Fibroblast of lung (primary cell): ENCODE measurements around the gene CYP27B1. TPM values are rescaled to one million over a fixed set of nuclear protein-coding genes. Genes with fewer than 3 reads are reported as not detected.

ENCODE experiments used
- DNase-seq, 2 donors: peaks; one replicate each; pipeline versions ENCODE4 v3.0.0 to v3.0.0-alpha.2; 2010; ENCODE audit warnings: low read depth in 2 of 2
- H2AFZ ChIP-seq: 2 replicates; pipeline ENCODE4 v1.5.1; 2012; ENCODE audit warnings: low read length, control low read depth, inconsistent platforms
- H3K27ac ChIP-seq: 2 replicates; pipeline ENCODE4 v1.5.1; 2011; ENCODE audit warnings: low read length, control low read depth; ENCODE audit not compliant: insufficient read depth
- H3K27me3 ChIP-seq: 2 replicates; pipeline ENCODE4 v1.5.1; 2011; ENCODE audit warnings: mild to moderate bottlenecking, low read length; ENCODE audit not compliant: control insufficient read depth, insufficient read depth
- H3K36me3 ChIP-seq: 2 replicates; pipeline ENCODE4 v1.5.1; 2011; ENCODE audit warnings: low read length; ENCODE audit not compliant: control insufficient read depth, insufficient read depth
- H3K4me1 ChIP-seq: 2 replicates; pipeline ENCODE4 v1.5.1; 2011; ENCODE audit warnings: low read length; ENCODE audit not compliant: control insufficient read depth, insufficient read depth; ENCODE audit errors: extremely low read depth
- H3K4me2 ChIP-seq: 2 replicates; pipeline ENCODE4 v1.5.1; 2011; ENCODE audit warnings: low read length, control low read depth; ENCODE audit not compliant: insufficient read depth; ENCODE audit errors: extremely low read depth
- H3K4me3 ChIP-seq, 4 experiments: fragments of 200-600 bp in 1 of 4; sonication (generic) in 1 of 4; replicated peaks in 1 of 4; 2 replicates each; pipeline ENCODE4 v1.5.1; 2011 to 2016; ENCODE audit warnings: low read length in 4 of 4, low read depth in 3 of 4, mild to moderate bottlenecking in 3 of 4, control low read depth in 2 of 4, inconsistent platforms in 1 of 4, mixed read lengths in 1 of 4; ENCODE audit not compliant: insufficient read depth in 1 of 4; ENCODE audit errors: control extremely low read depth in 1 of 4
- H3K79me2 ChIP-seq: 2 replicates; pipeline ENCODE4 v1.5.1; 2012; ENCODE audit warnings: mild to moderate bottlenecking, low read length, inconsistent platforms; ENCODE audit not compliant: control insufficient read depth, insufficient read depth
- H3K9ac ChIP-seq: 2 replicates; pipeline ENCODE4 v1.5.1; 2011; ENCODE audit warnings: mild to moderate bottlenecking, low read length, control low read depth; ENCODE audit not compliant: insufficient read depth
- H3K9me3 ChIP-seq: 2 replicates; pipeline ENCODE4 v1.5.1; 2012; ENCODE audit warnings: low read depth, low read length; ENCODE audit not compliant: control insufficient read depth, insufficient read depth
- H4K20me1 ChIP-seq: 2 replicates; pipeline ENCODE4 v1.5.1; 2011; ENCODE audit warnings: low read length; ENCODE audit not compliant: control insufficient read depth, insufficient read depth; ENCODE audit errors: extremely low read depth
- EZH2 ChIP-seq: IDR thresholded peaks from 2 replicates; pipeline ENCODE4 v1.5.1; 2012; ENCODE audit warnings: low read length, control low read depth, mild to moderate bottlenecking; ENCODE audit errors: missing control alignments
- polyA plus RNA-seq, 2 donors: library from polyadenylated mRNA; depleted of rRNA in 1 of 2; stranded (reverse) in 1 of 2; unstranded in 1 of 2; fragments of >200 nt; gene quantifications; 2 replicates each; pipeline ENCODE4 v1.2.1, GENCODE V29; 2011 to 2012; ENCODE audit warnings: missing spikeins in 1 of 2
- total RNA-seq: library from RNA; depleted of rRNA; stranded (reverse); fragments of >200 nt; gene quantifications from 2 replicates; pipeline ENCODE4 v1.2.1, GENCODE V29; 2014
- TF ChIP-seq, protein P1 (sequence below), 2 donors: IDR thresholded peaks in 1 of 2; conservative IDR thresholded peaks in 1 of 2; 1 replicate in 1 of 2; 2 replicates in 1 of 2; pipeline ENCODE4 v1.5.1; 2011 to 2012; ENCODE audit warnings: low read length in 2 of 2, control low read depth in 1 of 2, inconsistent platforms in 1 of 2, low read depth in 1 of 2, mild to moderate bottlenecking in 1 of 2

The CYP27B1 gene
- total and polyA plus RNA-seq, 2 donors (not counting 1 experiment from before 2014, with no cell fraction given), result 0.17 to 0.26 TPM

DNA sequence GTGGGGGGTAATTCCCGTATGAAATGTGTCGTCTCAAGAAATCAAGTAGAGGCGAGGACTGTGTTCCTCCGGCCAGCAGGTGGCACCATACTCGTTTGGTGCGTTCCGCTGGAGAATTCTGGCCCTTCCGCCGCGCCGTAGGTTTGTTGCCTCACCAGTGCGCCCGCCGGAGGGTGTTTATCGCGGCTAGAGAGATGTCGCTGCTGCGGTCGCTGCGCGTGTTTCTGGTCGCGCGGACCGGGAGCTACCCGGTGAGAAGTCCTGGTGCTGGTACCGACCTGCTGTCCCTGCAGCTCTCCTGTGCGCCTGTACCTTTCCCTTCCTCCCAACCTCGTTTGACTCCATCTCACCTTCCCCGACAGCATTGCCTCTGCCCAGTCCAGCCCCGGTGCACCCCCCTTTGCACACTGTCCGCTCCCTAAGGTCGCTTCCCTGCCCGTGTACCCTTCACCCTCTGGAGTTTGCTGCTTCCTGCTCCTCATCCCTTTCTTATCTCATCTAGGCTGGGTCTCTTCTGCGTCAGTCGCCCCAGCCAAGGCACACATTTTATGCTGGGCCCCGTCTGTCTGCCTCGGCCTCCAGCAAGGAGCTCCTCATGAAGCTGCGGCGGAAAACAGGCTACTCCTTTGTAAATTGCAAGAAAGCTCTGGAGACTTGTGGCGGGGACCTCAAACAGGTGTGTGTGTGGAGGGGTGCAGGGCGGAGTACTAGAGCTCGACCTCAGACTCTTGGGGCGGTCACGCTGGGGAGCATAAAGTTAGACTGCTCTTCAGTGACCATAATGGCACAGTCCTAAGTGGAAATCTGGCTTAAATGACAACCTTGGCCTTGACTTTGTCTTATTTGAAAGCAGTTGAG, 16.0 kb upstream of the CYP27B1 start, which contains the start of gene TSFM:
Gene TSFM (plus strand): TSS at position 180 of the 858 bp plus-strand sequence. CDS start 15 bp downstream, at position 195.
- Histone ChIP-seq H3K27ac (peak within 1 kb of the TSS; percentile 64), H3K4me2 (peak within 1 kb of the TSS; percentile 99), H3K9ac (peak within 1 kb of the TSS; percentile 72), H3K4me1 (no peaks in the 10 kb centered on the region), H3K9me3 (no peaks in the 10 kb centered on the region), H3K79me2 (peaks cover 16% of the 10 kb centered on the region), H4K20me1 (no peaks in the 10 kb centered on the region), H3K4me3 (peak within 1 kb of the TSS; percentile 91 to 100 (median 93)), H3K36me3 (peaks cover 3% of the 10 kb centered on the region), H3K27me3 (no peaks in the 10 kb centered on the region), H2AFZ (peak within 1 kb of the TSS; percentile 81)
- TF ChIP-seq, protein P1, sequence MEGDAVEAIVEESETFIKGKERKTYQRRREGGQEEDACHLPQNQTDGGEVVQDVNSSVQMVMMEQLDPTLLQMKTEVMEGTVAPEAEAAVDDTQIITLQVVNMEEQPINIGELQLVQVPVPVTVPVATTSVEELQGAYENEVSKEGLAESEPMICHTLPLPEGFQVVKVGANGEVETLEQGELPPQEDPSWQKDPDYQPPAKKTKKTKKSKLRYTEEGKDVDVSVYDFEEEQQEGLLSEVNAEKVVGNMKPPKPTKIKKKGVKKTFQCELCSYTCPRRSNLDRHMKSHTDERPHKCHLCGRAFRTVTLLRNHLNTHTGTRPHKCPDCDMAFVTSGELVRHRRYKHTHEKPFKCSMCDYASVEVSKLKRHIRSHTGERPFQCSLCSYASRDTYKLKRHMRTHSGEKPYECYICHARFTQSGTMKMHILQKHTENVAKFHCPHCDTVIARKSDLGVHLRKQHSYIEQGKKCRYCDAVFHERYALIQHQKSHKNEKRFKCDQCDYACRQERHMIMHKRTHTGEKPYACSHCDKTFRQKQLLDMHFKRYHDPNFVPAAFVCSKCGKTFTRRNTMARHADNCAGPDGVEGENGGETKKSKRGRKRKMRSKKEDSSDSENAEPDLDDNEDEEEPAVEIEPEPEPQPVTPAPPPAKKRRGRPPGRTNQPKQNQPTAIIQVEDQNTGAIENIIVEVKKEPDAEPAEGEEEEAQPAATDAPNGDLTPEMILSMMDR (conservative IDR thresholded peaks at IDR 0.05 in 1 of 2, IDR thresholded peaks at IDR 0.05 in 1 of 2; ENCODE audit: low read depth in 1 of 2, low read length in 2 of 2), result peak; percentile 88 to 89
- no peak for TF ChIP-seq EZH2
- DNase-seq, result peak; percentile 92 to 94

DNA sequence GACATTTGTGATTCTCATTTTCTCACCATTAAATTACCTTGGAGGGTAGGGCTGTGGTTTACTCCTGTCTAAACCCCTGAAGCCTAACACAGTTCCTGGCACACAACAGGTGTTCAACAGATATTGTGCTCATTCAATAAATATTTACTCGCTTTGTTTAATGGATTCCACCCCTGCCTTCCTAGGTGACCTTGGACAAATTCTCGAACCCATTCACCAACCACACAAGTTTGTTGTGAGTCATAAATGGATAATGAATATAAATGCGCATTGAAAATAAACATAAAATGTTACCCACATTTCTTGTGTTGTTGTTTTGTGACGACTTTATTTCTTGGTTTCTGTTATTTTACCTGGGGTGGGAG, 15.3 kb upstream of the CYP27B1 start:
- no peak for TF ChIP-seq EZH2
- TF ChIP-seq, protein P1 (conservative IDR thresholded peaks at IDR 0.05 in 1 of 2, IDR thresholded peaks at IDR 0.05 in 1 of 2; ENCODE audit: low read depth in 1 of 2, low read length in 2 of 2), result no peak
- H3K27me3 ChIP-seq, result no peaks in the 10 kb centered on the region
- no peak for DNase-seq
- no peak overlapping the region for H3K9ac ChIP-seq
- no peak overlapping the region for H2AFZ ChIP-seq
- peaks cover 16% of the 10 kb centered on the region for H3K79me2 ChIP-seq
- peaks cover 3% of the 10 kb centered on the region for H3K36me3 ChIP-seq
- peak overlapping the region in 1 of 4 experiments; percentile 100 for H3K4me3 ChIP-seq
- H3K27ac ChIP-seq, result no peak overlapping the region
- no peaks in the 10 kb centered on the region for H3K9me3 ChIP-seq
- no peaks in the 10 kb centered on the region for H3K4me1 ChIP-seq
- H4K20me1 ChIP-seq, result no peaks in the 10 kb centered on the region
- no peak overlapping the region for H3K4me2 ChIP-seq

DNA sequence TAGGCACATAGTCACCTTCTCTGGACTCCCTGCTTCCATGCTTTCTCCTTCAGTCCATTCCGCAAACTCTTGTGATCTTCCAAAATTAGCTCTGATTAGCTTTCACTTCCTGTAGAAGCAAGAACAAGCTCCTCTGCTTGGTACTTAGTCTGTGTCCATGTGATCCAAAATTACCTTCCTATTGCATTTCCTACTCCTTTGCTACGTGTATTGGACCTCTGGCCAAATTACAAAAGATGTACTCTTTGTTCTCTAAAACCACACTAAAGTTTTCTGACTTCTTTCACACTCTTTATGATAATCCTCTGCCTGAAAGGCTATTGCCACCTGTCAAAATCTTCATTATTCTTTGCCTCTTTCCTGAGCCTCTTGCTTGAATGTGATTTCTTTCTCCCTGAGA, 14.9 kb upstream of the CYP27B1 start:
- H3K27me3 ChIP-seq, result no peaks in the 10 kb centered on the region
- H3K27ac ChIP-seq, result no peak overlapping the region
- no peaks in the 10 kb centered on the region for H4K20me1 ChIP-seq
- TF ChIP-seq, protein P1 (conservative IDR thresholded peaks at IDR 0.05 in 1 of 2, IDR thresholded peaks at IDR 0.05 in 1 of 2; ENCODE audit: low read depth in 1 of 2, low read length in 2 of 2), result no peak
- H3K4me1 ChIP-seq, result no peaks in the 10 kb centered on the region
- no peak overlapping the region for H2AFZ ChIP-seq
- peaks cover 3% of the 10 kb centered on the region for H3K36me3 ChIP-seq
- no peak overlapping the region for H3K4me2 ChIP-seq
- H3K4me3 ChIP-seq, result no peak overlapping the region
- peaks cover 16% of the 10 kb centered on the region for H3K79me2 ChIP-seq
- no peaks in the 10 kb centered on the region for H3K9me3 ChIP-seq
- H3K9ac ChIP-seq, result no peak overlapping the region
- DNase-seq, result no peak
